Measurements from ENCODE around the gene JMJD1C. TPM values are rescaled to one million over a fixed set of nuclear protein-coding genes. Genes with fewer than 3 reads are reported as not detected.

The JMJD1C gene
- total and polyA plus RNA-seq, 10 of the 15 experiments (the other 5 are each of a cell fraction or from before 2014, with no cell fraction given) = 31.2 to 83.3 (median 49.5) TPM

GRCh38 chr10:63297941-63298340, 167.8 kb downstream of the JMJD1C start:
- ChIA-PET RAD21 (ENCODE audit: unreplicated experiment) (no interaction called here), POLR2A (no interaction called here), CTCF (no interaction called here), SMC1A (ENCODE audit: uncharacterized antibody, unreplicated experiment) (interaction anchor here (0.9 to 1.5 kb wide), 2 partner anchors 11 to 22 kb away, joined by 3 to 5 read pairs; no protein-coding TSS in a partner anchor)
- no peak for ATAC-seq
- no peak overlapping the region for H3K4me2 ChIP-seq (ENCODE audit: control insufficient read depth, insufficient read depth)
- H3K79me2 ChIP-seq (ENCODE audit: control insufficient read depth, insufficient read depth, low read length) = no peaks in the 10 kb centered on the region; the same call in none of the 2 replicates
- no peaks in the 10 kb centered on the region for H4K20me1 ChIP-seq (ENCODE audit: control insufficient read depth, insufficient read depth)
- H3K4me3 ChIP-seq = no peak overlapping the region
- H3K4me1 ChIP-seq (ENCODE audit: control insufficient read depth, insufficient read depth, low read length) = no peaks in the 10 kb centered on the region
- H3K27me3 ChIP-seq (replicated peaks in 1 of 2; ENCODE audit: control insufficient read depth in 2 of 2, insufficient read depth in 2 of 2, low read length in 1 of 2) = no peaks in the 10 kb centered on the region
- no peak for DNase-seq (ENCODE audit: low read depth, low spot score)
- intact Hi-C loops (cut with micrococcal nuclease; ENCODE audit: unreplicated experiment) = no loop called here
- 96% methylated on average over 8 of the region's 8 CpGs for WGBS (ENCODE audit: insufficient coverage, insufficient replicate concordance, low lambda C conversion rate, missing lambda C conversion rate)
- H3K27ac ChIP-seq (ENCODE audit: control insufficient read depth, insufficient read depth) = no peak overlapping the region
- no peaks in the 10 kb centered on the region; the same call in 2 of the 3 replicates for H3K9me3 ChIP-seq (replicated peaks; ENCODE audit: control insufficient read depth, insufficient read depth, low read length)
- no peaks in the 10 kb centered on the region for H3K36me3 ChIP-seq (ENCODE audit: control insufficient read depth in 2 of 2, insufficient read depth in 2 of 2, low read length in 1 of 2)
- in situ Hi-C loops (cut with MboI) = no loop called here
- no peak for FAIRE-seq
- no peak overlapping the region for H3K9ac ChIP-seq (ENCODE audit: control insufficient read depth, insufficient read depth, low read length)
- no peak overlapping the region for H2AFZ ChIP-seq (ENCODE audit: control insufficient read depth, low read depth, low read length)
- no TSS peak for BruUV-seq (replicated peaks)
- TF ChIP-seq, protein P1, sequence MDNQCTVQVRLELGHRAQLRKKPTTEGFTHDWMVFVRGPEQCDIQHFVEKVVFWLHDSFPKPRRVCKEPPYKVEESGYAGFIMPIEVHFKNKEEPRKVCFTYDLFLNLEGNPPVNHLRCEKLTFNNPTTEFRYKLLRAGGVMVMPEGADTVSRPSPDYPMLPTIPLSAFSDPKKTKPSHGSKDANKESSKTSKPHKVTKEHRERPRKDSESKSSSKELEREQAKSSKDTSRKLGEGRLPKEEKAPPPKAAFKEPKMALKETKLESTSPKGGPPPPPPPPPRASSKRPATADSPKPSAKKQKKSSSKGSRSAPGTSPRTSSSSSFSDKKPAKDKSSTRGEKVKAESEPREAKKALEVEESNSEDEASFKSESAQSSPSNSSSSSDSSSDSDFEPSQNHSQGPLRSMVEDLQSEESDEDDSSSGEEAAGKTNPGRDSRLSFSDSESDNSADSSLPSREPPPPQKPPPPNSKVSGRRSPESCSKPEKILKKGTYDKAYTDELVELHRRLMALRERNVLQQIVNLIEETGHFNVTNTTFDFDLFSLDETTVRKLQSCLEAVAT (IDR thresholded peaks at IDR 0.05) = no peak
- no peak for TF ChIP-seq REST (IDR thresholded peaks at IDR 0.05; ENCODE audit: low read depth, low read length)
- TF ChIP-seq RAD21 (IDR thresholded peaks at IDR 0.05; ENCODE audit: insufficient read depth, low read depth, low read length) = no peak
- no peak for TF ChIP-seq ZNF384 (IDR thresholded peaks at IDR 0.05; ENCODE audit: borderline replicate concordance, low read depth, low read length)
- TF ChIP-seq CUX1 (IDR thresholded peaks at IDR 0.05; ENCODE audit: insufficient replicate concordance, low read depth, low read length) = no peak
- TF ChIP-seq SREBF2 (IDR thresholded peaks at IDR 0.05; ENCODE audit: low read length) = no peak
- no peak for TF ChIP-seq SIX5 (IDR thresholded peaks at IDR 0.05; ENCODE audit: low read depth, low read length, severe bottlenecking)
- no peak for TF ChIP-seq CREM (IDR thresholded peaks at IDR 0.05; ENCODE audit: low read depth)
- no peak for TF ChIP-seq STAT1 (conservative IDR thresholded peaks at IDR 0.05)
- TF ChIP-seq, protein P2, sequence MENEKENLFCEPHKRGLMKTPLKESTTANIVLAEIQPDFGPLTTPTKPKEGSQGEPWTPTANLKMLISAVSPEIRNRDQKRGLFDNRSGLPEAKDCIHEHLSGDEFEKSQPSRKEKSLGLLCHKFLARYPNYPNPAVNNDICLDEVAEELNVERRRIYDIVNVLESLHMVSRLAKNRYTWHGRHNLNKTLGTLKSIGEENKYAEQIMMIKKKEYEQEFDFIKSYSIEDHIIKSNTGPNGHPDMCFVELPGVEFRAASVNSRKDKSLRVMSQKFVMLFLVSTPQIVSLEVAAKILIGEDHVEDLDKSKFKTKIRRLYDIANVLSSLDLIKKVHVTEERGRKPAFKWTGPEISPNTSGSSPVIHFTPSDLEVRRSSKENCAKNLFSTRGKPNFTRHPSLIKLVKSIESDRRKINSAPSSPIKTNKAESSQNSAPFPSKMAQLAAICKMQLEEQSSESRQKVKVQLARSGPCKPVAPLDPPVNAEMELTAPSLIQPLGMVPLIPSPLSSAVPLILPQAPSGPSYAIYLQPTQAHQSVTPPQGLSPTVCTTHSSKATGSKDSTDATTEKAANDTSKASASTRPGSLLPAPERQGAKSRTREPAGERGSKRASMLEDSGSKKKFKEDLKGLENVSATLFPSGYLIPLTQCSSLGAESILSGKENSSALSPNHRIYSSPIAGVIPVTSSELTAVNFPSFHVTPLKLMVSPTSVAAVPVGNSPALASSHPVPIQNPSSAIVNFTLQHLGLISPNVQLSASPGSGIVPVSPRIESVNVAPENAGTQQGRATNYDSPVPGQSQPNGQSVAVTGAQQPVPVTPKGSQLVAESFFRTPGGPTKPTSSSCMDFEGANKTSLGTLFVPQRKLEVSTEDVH (IDR thresholded peaks at IDR 0.05; ENCODE audit: low read depth, partially characterized antibody) = no peak
- TF ChIP-seq RCOR1 (conservative IDR thresholded peaks at IDR 0.05; ENCODE audit: low read depth, low read length) = no peak

Measured in GM12878 (cell line).